Measurements from ENCODE around the gene ZSCAN31.
"Not testable (repeated sequence)": the region's sequence is repeated elsewhere in the genome, so short reads cannot be mapped to it uniquely, and the experiment has no call there.

ZSCAN31 gene

GRCh38 chr6:28317866-28318265 lies 18.1 kb downstream of the ZSCAN31 start:
- DNase-seq (ENCODE audit: low spot score): not testable (repeated sequence)

GRCh38 chr6:28315628-28316027 lies 20.3 kb downstream of the ZSCAN31 start:
- no peak for DNase-seq (ENCODE audit: low spot score)

GRCh38 chr6:28312939-28313338 lies 23.0 kb downstream of the ZSCAN31 start:
- no peak for DNase-seq (ENCODE audit: low spot score)

GRCh38 chr6:28311139-28311823 lies 24.7 kb downstream of the ZSCAN31 start:
- no peak for DNase-seq (ENCODE audit: low spot score)

- not testable (repeated sequence) for DNase-seq (ENCODE audit: low spot score)
Measured at GRCh38 chr6:28306363-28306762, 29.6 kb downstream of the ZSCAN31 start.

- no peak for DNase-seq (ENCODE audit: low spot score)
Measured at GRCh38 chr6:28303570-28303969, 32.4 kb downstream of the ZSCAN31 start.

- DNase-seq (ENCODE audit: low spot score): no peak
Measured at GRCh38 chr6:28296520-28297060, 39.4 kb downstream of the ZSCAN31 start.

- no peak for DNase-seq (ENCODE audit: low spot score)
Measured at GRCh38 chr6:28295326-28295725, 40.6 kb downstream of the ZSCAN31 start.

- DNase-seq (ENCODE audit: low spot score): no peak
Measured at GRCh38 chr6:28291573-28291972, 44.4 kb downstream of the ZSCAN31 start.

- DNase-seq (ENCODE audit: low spot score): no peak
Measured at GRCh38 chr6:28282926-28283325, 53.0 kb downstream of the ZSCAN31 start.

GRCh38 chr6:28281288-28282064 lies 54.5 kb downstream of the ZSCAN31 start, which contains the start of gene PGBD1:
PGBD1 (plus strand) TSS chr6:28281572; CDS start chr6:28283814, 2,242 bp downstream.
- DNase-seq (ENCODE audit: low spot score): peak; percentile 33

GRCh38 chr6:28280595-28281287 lies 55.2 kb downstream of the ZSCAN31 start:
- no peak for DNase-seq (ENCODE audit: low spot score)

GRCh38 chr6:28277746-28278145 lies 58.2 kb downstream of the ZSCAN31 start:
- no peak for DNase-seq (ENCODE audit: low spot score)

GRCh38 chr6:28274888-28275287 lies 61.1 kb downstream of the ZSCAN31 start:
- DNase-seq (ENCODE audit: low spot score): no peak

All from globus pallidus (tissue), 1 donor.